Measurements from ENCODE around the gene CABYR.

DNA sequence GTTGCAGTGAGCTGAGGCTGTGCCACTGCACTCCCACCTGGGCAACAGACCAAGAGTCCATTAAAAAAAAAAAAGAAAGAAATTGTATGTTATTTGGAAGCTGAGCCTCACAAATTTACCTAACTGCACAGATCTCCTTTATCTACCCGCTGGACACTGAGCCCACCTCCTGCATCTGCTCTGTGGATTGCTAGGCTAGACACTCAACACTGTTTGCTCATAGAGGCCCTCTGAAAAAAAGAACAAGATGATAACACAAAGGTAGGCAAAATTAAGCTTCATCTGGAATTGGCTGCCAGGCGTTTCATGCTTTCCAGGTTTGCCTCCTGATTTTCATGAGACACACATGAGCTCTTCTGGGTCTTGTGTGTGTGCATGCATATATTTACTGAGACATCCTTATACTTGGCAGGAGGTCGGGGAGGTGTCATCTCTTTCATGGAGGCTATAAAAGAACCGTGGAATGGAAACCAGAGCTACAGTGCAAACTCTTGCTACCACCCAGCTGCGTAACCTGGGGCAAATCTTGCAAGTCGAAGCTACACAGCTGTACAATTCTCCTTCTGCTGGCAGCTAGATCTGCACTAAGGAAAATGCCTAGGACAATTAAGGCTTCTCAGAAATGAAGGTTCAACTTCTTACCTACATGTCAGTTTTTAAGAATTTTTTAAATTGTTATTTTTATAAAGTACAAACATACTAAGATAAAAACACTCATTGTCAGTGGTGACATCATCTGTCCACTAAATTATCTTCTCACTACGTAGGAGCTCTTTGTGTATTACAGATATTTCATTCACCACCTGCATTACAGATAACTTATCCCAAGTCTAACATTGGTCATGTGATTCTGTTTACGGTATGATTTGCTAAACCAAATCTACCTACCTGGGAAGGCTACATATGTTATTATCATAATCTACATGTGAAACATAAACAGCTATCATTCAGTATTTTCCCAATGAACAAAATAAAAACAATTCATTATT, 63.1 kb downstream of the CABYR start:
- no peak for TF ChIP-seq CTCF (IDR thresholded peaks at IDR 0.05)
- no peak for TF ChIP-seq POLR2A (IDR thresholded peaks at IDR 0.05)

All from uterus (tissue), 2 donors.